MM.1S (cell line): ENCODE data around the gene ZNF740.

ENCODE experiments used
- DNase-seq: peaks from one replicate; pipeline ENCODE4 v3.0.0-alpha.2; 2015
- H2AFZ ChIP-seq: fragments of 300-600 bp; sonication (generic); 2 replicates; pipeline ENCODE4 v1.6.0; 2016; ENCODE audit warnings: antibody characterized with exemption, low read length
- H3F3A ChIP-seq: fragments of 300-600 bp; sonication (generic); 2 replicates; pipeline ENCODE4 v1.6.1; 2016; ENCODE audit warnings: mild to moderate bottlenecking, antibody characterized with exemption, low read length, moderate library complexity, mixed read lengths; ENCODE audit not compliant: insufficient read depth
- H3K27ac ChIP-seq: fragments of 300-600 bp; sonication (generic); 2 replicates; pipeline ENCODE4 v1.5.1; 2016; ENCODE audit warnings: mild to moderate bottlenecking, low read length
- H3K27me3 ChIP-seq: fragments of 300-600 bp; sonication (generic); replicated peaks from 2 replicates; pipeline ENCODE4 v1.6.0; 2016; ENCODE audit warnings: low read length; ENCODE audit not compliant: insufficient read depth
- H3K36me3 ChIP-seq: fragments of 300-600 bp; sonication (generic); replicated peaks from 2 replicates; pipeline ENCODE4 v1.6.1; 2016; ENCODE audit warnings: mild to moderate bottlenecking, low read length, mixed read lengths; ENCODE audit not compliant: insufficient read depth
- H3K4me1 ChIP-seq: fragments of 300-600 bp; sonication (generic); 2 replicates; pipeline ENCODE4 v1.6.1; 2016; ENCODE audit warnings: low read length, mixed read lengths
- H3K4me2 ChIP-seq: fragments of 300-600 bp; sonication (generic); 2 replicates; pipeline ENCODE4 v1.6.0; 2016; ENCODE audit warnings: low read depth, low read length
- H3K4me3 ChIP-seq: fragments of 300-600 bp; sonication (generic); 2 replicates; pipeline ENCODE4 v1.5.1; 2016; ENCODE audit warnings: low read length, mixed read lengths
- H3K79me2 ChIP-seq: fragments of 300-600 bp; sonication (generic); 2 replicates; pipeline ENCODE4 v1.6.1; 2016; ENCODE audit warnings: mixed run types, low read length, mixed read lengths
- H3K9ac ChIP-seq: fragments of 300-600 bp; sonication (generic); 2 replicates; pipeline ENCODE4 v1.6.1; 2016; ENCODE audit warnings: low read length, mixed read lengths
- H3K9me2 ChIP-seq: fragments of 300-600 bp; sonication (generic); replicated peaks from 2 replicates; pipeline ENCODE4 v1.6.1; 2016; ENCODE audit warnings: mild to moderate bottlenecking, low read length, mixed read lengths; ENCODE audit not compliant: insufficient read depth
- H3K9me3 ChIP-seq: fragments of 300-600 bp; sonication (generic); replicated peaks from 2 replicates; pipeline ENCODE4 v1.6.1; 2016; ENCODE audit warnings: mild to moderate bottlenecking, low read length, mixed read lengths; ENCODE audit not compliant: insufficient read depth
- H4K20me1 ChIP-seq: fragments of 300-600 bp; sonication (generic); 2 replicates; pipeline ENCODE4 v1.6.1; 2016; ENCODE audit warnings: mild to moderate bottlenecking, low read length, moderate library complexity, mixed read lengths; ENCODE audit not compliant: insufficient read depth
- EZH2 ChIP-seq: fragments of 300-600 bp; sonication (generic); optimal IDR thresholded peaks from 2 replicates; pipeline ENCODE3; 2017; ENCODE audit warnings: low read depth, mild to moderate bottlenecking, antibody characterized with exemption, low read length, mixed read lengths
- EZH2phosphoT487 ChIP-seq: fragments of 300-600 bp; sonication (generic); IDR thresholded peaks from 2 replicates; pipeline ENCODE4 v1.6.1; 2018; ENCODE audit warnings: antibody characterized with exemption, low read length
- TF ChIP-seq, protein P1 (sequence below): fragments of 300-600 bp; sonication (generic); IDR thresholded peaks from 2 replicates; pipeline ENCODE4 v1.5.1; 2016; ENCODE audit warnings: antibody characterized with exemption, low read length, mixed read lengths

ZNF740 gene

DNA sequence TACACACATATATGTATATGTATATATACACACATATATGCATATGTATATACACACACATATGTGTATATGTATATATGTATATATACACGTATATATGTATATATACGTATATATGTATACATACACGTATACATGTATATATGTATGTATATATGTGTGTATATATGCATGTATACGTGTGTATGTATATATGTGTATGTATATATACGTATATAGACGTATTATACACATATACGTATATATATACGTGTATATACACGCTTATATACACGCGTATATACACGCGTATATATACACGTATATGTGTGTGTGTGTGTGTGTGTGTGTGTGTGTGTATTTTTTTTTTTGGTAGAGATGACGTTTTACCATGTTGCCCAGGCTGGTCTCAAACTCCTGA lies 32.9 kb upstream of the ZNF740 start:
- H3K36me3 ChIP-seq, result no peaks in the 10 kb centered on the region
- no peaks in the 10 kb centered on the region for H3K9me2 ChIP-seq
- no peak overlapping the region for H2AFZ ChIP-seq
- H3K27ac ChIP-seq, result no peak overlapping the region
- H3K79me2 ChIP-seq, result no peaks in the 10 kb centered on the region
- H3K27me3 ChIP-seq, result no peaks in the 10 kb centered on the region
- no peak overlapping the region for H3K4me3 ChIP-seq
- no peaks in the 10 kb centered on the region for H4K20me1 ChIP-seq
- no peak for DNase-seq
- H3F3A ChIP-seq, result peaks cover 5% of the 10 kb centered on the region; the same call in 1 of the 2 replicates
- no peak overlapping the region for H3K9ac ChIP-seq
- no peaks in the 10 kb centered on the region for H3K4me1 ChIP-seq
- no peak overlapping the region for H3K4me2 ChIP-seq
- TF ChIP-seq EZH2phosphoT487, result no peak
- TF ChIP-seq, protein P1, sequence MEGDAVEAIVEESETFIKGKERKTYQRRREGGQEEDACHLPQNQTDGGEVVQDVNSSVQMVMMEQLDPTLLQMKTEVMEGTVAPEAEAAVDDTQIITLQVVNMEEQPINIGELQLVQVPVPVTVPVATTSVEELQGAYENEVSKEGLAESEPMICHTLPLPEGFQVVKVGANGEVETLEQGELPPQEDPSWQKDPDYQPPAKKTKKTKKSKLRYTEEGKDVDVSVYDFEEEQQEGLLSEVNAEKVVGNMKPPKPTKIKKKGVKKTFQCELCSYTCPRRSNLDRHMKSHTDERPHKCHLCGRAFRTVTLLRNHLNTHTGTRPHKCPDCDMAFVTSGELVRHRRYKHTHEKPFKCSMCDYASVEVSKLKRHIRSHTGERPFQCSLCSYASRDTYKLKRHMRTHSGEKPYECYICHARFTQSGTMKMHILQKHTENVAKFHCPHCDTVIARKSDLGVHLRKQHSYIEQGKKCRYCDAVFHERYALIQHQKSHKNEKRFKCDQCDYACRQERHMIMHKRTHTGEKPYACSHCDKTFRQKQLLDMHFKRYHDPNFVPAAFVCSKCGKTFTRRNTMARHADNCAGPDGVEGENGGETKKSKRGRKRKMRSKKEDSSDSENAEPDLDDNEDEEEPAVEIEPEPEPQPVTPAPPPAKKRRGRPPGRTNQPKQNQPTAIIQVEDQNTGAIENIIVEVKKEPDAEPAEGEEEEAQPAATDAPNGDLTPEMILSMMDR, result no peak
- TF ChIP-seq EZH2, result no peak
- no peaks in the 10 kb centered on the region for H3K9me3 ChIP-seq

DNA sequence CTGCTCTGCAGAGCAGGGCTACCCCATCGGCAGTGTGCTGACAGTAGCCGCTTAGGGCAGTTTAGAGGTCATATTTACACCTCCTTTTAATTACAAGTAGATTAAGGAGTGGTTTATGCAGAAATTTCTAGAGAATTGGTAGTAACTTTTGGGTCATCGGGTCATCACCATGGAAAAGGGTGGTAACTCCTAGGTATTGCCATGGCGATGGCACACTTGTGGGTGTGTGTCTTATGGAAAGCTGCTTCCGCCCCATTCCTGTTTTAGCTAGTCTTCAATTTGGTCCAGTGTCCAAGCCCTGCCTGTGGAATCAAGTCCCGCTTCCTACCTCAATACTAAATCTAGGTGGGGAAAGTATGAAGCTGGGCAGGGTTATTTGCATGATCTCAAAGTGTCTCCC lies 29.5 kb upstream of the ZNF740 start:
- Histone ChIP-seq H3K9me2 (no peaks in the 10 kb centered on the region), H3K4me1 (no peaks in the 10 kb centered on the region), H3K4me3 (no peak overlapping the region), H3K79me2 (no peaks in the 10 kb centered on the region), H3K36me3 (no peaks in the 10 kb centered on the region), H3K27me3 (no peaks in the 10 kb centered on the region), H3K27ac (no peak overlapping the region), H2AFZ (no peak overlapping the region), H3F3A (peaks cover 5% of the 10 kb centered on the region; the same call in 1 of the 2 replicates), H4K20me1 (no peaks in the 10 kb centered on the region), H3K9ac (no peak overlapping the region), H3K9me3 (no peaks in the 10 kb centered on the region), H3K4me2 (no peak overlapping the region)
- DNase-seq, result no peak
- no peak for TF ChIP-seq EZH2phosphoT487
- TF ChIP-seq, protein P1, result no peak
- no peak for TF ChIP-seq EZH2

DNA sequence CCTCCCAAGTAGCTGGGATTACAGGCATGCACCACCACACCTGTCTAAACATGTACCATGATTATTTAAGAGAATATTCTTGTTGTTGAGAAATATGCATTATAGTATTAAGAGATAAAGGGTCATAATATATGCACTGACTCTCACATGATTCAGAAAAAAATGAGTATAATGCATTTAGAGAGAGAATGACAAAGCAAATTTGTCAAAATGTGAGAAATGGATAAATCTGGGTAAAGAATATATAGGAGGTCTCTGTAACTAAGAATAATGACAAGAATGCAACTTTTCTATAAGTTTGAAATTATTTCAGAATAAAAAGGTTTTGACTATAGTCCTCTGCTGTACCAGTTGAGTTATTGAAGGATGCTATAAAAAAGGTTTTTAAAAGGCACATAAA lies 28.1 kb upstream of the ZNF740 start:
- Histone ChIP-seq H4K20me1 (no peaks in the 10 kb centered on the region), H3K27ac (no peak overlapping the region), H3K4me3 (no peak overlapping the region), H3K36me3 (no peaks in the 10 kb centered on the region), H3K27me3 (no peaks in the 10 kb centered on the region), H3F3A (peaks cover 1% of the 10 kb centered on the region; the same call in 1 of the 2 replicates), H3K4me2 (no peak overlapping the region), H2AFZ (no peak overlapping the region), H3K79me2 (no peaks in the 10 kb centered on the region), H3K4me1 (no peaks in the 10 kb centered on the region), H3K9ac (no peak overlapping the region), H3K9me2 (no peaks in the 10 kb centered on the region), H3K9me3 (no peaks in the 10 kb centered on the region)
- no peak for DNase-seq
- TF ChIP-seq EZH2 (no peak), EZH2phosphoT487 (no peak)
- TF ChIP-seq, protein P1, result no peak
